ENCODE data around the gene POLR2A.

DNA sequence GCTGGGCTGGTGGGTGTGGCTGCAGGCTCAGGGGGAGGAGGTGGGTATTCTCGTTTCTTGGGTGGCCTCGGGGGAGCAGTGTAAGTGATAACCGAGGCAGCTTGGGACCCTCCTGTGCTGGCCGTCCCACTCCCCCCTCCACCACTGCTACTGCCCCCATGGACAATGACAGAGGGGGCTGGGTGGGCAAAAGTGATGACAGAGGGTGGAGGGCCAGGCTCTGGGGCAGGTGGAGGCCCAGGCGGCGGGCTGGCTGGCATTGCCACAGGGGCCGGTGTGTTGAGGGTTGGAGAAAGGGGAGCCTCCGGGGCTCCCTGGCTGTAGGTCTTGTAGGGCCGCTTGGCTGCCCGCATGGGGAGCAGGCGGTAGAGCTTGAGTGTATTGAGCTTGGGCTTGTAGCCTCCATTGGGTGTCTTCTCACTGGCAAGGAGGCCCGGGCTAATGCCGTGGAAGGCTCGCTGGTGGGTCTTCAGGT lies 20.8 kb upstream of the POLR2A start:
- TF ChIP-seq POLR2A (IDR thresholded peaks at IDR 0.05): no peak
- TF ChIP-seq, protein P1, sequence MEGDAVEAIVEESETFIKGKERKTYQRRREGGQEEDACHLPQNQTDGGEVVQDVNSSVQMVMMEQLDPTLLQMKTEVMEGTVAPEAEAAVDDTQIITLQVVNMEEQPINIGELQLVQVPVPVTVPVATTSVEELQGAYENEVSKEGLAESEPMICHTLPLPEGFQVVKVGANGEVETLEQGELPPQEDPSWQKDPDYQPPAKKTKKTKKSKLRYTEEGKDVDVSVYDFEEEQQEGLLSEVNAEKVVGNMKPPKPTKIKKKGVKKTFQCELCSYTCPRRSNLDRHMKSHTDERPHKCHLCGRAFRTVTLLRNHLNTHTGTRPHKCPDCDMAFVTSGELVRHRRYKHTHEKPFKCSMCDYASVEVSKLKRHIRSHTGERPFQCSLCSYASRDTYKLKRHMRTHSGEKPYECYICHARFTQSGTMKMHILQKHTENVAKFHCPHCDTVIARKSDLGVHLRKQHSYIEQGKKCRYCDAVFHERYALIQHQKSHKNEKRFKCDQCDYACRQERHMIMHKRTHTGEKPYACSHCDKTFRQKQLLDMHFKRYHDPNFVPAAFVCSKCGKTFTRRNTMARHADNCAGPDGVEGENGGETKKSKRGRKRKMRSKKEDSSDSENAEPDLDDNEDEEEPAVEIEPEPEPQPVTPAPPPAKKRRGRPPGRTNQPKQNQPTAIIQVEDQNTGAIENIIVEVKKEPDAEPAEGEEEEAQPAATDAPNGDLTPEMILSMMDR (IDR thresholded peaks at IDR 0.05): no peak

Data from body of pancreas (tissue), 4 donors.